OCI-LY1 (cell line): ENCODE results near the gene PCAT7.

ENCODE experiments used
- CTCF ChIP-seq: fragments of 200-600 bp; sonication (generic), shearing (Covaris generic); IDR thresholded peaks from 2 replicates; pipeline ENCODE4 v1.5.1; 2017; ENCODE audit warnings: mild to moderate bottlenecking, antibody characterized with exemption, low read length, moderate library complexity, mixed read lengths
- EZH2 ChIP-seq: fragments of 200-600 bp; sonication (generic), shearing (Covaris generic); IDR thresholded peaks from 2 replicates; pipeline ENCODE4 v1.8.0; 2017; ENCODE audit warnings: borderline replicate concordance, mixed run types, mild to moderate bottlenecking, antibody characterized with exemption, low read length, moderate library complexity, mixed read lengths

GRCh38 chr9:94507531-94508258 lies 47.2 kb upstream of the PCAT7 start:
- TF ChIP-seq CTCF (no peak), EZH2 (no peak)
